K562 (cell line): ENCODE measurements around the gene SLMAP. TPM values are rescaled to one million over a fixed set of nuclear protein-coding genes. Genes with fewer than 3 reads are reported as not detected.

Experiments used
- CC2D1A ChIP-seq: fragments of 450-650 bp; IDR thresholded peaks from 2 replicates; pipeline ENCODE4 v1.6.1; 2017; ENCODE audit warnings: mild to moderate bottlenecking
- XRCC4 ChIP-seq: IDR thresholded peaks from one replicate; pipeline ENCODE4 v1.6.1; 2011; ENCODE audit not compliant: insufficient read depth, insufficient read length; ENCODE audit errors: extremely low read depth
- ZNF830 ChIP-seq: fragments of 250-450 bp; sonication (Bioruptor Pico); IDR thresholded peaks from 2 replicates; pipeline ENCODE4 v1.5.0; 2021; ENCODE audit warnings: mild to moderate bottlenecking
- polyA plus RNA-seq, 8 experiments: library from polyadenylated mRNA; depleted of rRNA in 4 of 8; stranded (reverse) in 5 of 8; unstranded in 3 of 8; fragments of >200 nt; fragmentation: Nextera tagmentation in 2 of 8; fragmentation: Illumina TruSeq in 1 of 8; extraction: Ambion mirVana in 2 of 8; extraction: Trizol in 1 of 8; gene quantifications; 2 replicates each; pipeline versions ENCODE4 v1.2.1 to v1.2.3, GENCODE V29; 2011 to 2014; ENCODE audit warnings: inconsistent platforms in 1 of 8, missing spikeins in 1 of 8
- total RNA-seq, 7 experiments: library from RNA; depleted of rRNA in 6 of 7; stranded (reverse); fragments of >200 nt in 6 of 7; fragmentation: Illumina TruSeq in 2 of 7; extraction: Trizol in 2 of 7; gene quantifications; 2 replicates each; pipeline versions ENCODE4 v1.2.1 to v1.2.3, GENCODE V29; 2011 to 2021; ENCODE audit warnings: low replicate concordance in 1 of 7
- TF ChIP-seq, protein P1 (sequence below): fragments of 200-600 bp; sonication (generic); IDR thresholded peaks from one replicate; pipeline ENCODE4 v1.6.1; 2012; ENCODE audit warnings: mild to moderate bottlenecking, low read depth, low read length, inconsistent platforms

SLMAP gene
- total and polyA plus RNA-seq, 9 of the 15 experiments (the other 6 are each of a cell fraction or from before 2014, with no cell fraction given) = 12.1 to 50.7 (median 28.3) TPM

DNA sequence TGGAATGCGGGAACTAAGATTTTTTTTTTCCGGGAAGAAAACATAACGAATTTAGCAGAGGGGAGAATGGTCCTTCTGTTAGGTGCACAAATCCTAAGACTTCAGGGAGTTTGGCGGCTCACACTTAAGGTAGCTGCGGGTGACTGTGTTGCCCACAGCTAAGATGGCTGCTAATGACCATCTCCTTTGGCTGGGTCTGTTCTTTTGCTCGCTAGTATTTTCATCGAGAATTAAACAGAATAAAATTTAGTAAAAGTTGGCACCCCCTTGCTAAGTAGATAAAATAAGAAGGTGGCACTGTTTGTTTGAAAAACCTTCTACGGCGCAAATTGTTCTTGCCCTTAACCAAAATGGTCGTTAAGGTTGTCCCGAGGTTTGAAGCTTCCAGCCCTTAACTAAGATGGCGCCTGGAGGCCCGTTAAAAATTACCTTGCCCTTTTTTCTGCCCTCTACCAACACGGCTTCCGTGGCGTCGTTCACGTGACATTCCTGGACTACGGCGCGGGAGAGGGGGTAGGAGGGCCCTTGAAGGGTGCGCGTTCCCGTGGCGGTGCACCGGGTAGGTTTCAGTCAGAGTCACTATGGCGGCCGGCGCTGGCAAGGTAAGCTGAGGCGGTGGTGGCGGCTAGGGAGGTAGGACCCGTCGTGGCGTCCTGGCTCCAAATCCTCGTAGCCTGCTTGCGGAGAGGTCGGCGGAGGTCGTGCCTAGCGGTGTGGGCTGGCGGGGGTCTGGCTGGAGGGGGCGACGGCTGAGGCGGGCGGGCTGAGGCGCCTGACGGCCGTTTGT lies at the start of gene SLMAP (continued):
- TF ChIP-seq, protein P1, sequence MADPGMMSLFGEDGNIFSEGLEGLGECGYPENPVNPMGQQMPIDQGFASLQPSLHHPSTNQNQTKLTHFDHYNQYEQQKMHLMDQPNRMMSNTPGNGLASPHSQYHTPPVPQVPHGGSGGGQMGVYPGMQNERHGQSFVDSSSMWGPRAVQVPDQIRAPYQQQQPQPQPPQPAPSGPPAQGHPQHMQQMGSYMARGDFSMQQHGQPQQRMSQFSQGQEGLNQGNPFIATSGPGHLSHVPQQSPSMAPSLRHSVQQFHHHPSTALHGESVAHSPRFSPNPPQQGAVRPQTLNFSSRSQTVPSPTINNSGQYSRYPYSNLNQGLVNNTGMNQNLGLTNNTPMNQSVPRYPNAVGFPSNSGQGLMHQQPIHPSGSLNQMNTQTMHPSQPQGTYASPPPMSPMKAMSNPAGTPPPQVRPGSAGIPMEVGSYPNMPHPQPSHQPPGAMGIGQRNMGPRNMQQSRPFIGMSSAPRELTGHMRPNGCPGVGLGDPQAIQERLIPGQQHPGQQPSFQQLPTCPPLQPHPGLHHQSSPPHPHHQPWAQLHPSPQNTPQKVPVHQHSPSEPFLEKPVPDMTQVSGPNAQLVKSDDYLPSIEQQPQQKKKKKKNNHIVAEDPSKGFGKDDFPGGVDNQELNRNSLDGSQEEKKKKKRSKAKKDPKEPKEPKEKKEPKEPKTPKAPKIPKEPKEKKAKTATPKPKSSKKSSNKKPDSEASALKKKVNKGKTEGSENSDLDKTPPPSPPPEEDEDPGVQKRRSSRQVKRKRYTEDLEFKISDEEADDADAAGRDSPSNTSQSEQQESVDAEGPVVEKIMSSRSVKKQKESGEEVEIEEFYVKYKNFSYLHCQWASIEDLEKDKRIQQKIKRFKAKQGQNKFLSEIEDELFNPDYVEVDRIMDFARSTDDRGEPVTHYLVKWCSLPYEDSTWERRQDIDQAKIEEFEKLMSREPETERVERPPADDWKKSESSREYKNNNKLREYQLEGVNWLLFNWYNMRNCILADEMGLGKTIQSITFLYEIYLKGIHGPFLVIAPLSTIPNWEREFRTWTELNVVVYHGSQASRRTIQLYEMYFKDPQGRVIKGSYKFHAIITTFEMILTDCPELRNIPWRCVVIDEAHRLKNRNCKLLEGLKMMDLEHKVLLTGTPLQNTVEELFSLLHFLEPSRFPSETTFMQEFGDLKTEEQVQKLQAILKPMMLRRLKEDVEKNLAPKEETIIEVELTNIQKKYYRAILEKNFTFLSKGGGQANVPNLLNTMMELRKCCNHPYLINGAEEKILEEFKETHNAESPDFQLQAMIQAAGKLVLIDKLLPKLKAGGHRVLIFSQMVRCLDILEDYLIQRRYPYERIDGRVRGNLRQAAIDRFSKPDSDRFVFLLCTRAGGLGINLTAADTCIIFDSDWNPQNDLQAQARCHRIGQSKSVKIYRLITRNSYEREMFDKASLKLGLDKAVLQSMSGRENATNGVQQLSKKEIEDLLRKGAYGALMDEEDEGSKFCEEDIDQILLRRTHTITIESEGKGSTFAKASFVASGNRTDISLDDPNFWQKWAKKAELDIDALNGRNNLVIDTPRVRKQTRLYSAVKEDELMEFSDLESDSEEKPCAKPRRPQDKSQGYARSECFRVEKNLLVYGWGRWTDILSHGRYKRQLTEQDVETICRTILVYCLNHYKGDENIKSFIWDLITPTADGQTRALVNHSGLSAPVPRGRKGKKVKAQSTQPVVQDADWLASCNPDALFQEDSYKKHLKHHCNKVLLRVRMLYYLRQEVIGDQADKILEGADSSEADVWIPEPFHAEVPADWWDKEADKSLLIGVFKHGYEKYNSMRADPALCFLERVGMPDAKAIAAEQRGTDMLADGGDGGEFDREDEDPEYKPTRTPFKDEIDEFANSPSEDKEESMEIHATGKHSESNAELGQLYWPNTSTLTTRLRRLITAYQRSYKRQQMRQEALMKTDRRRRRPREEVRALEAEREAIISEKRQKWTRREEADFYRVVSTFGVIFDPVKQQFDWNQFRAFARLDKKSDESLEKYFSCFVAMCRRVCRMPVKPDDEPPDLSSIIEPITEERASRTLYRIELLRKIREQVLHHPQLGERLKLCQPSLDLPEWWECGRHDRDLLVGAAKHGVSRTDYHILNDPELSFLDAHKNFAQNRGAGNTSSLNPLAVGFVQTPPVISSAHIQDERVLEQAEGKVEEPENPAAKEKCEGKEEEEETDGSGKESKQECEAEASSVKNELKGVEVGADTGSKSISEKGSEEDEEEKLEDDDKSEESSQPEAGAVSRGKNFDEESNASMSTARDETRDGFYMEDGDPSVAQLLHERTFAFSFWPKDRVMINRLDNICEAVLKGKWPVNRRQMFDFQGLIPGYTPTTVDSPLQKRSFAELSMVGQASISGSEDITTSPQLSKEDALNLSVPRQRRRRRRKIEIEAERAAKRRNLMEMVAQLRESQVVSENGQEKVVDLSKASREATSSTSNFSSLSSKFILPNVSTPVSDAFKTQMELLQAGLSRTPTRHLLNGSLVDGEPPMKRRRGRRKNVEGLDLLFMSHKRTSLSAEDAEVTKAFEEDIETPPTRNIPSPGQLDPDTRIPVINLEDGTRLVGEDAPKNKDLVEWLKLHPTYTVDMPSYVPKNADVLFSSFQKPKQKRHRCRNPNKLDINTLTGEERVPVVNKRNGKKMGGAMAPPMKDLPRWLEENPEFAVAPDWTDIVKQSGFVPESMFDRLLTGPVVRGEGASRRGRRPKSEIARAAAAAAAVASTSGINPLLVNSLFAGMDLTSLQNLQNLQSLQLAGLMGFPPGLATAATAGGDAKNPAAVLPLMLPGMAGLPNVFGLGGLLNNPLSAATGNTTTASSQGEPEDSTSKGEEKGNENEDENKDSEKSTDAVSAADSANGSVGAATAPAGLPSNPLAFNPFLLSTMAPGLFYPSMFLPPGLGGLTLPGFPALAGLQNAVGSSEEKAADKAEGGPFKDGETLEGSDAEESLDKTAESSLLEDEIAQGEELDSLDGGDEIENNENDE = no peak
- TF ChIP-seq XRCC4 (no peak), ZNF830 (CRISPR knock-in tag) (no peak), CC2D1A (no peak)
